Tibial artery (tissue), 4 donors: Measurements from ENCODE around the gene PRRT2.

Experiments used
- DNase-seq, 2 donors: peaks; one replicate each; pipeline ENCODE4 v3.0.0-alpha.2; 2019
- H3K27ac ChIP-seq, 2 donors: fragments of 200-600 bp; sonication (generic) in 1 of 2; 1 replicate in 1 of 2; 2 replicates in 1 of 2; pipeline ENCODE4 v1.5.1; 2018 to 2019; ENCODE audit warnings: mild to moderate bottlenecking in 1 of 2
- H3K27me3 ChIP-seq, 2 donors: fragments of 200-600 bp; sonication (generic) in 1 of 2; one replicate each; pipeline versions ENCODE4 v1.5.1 to v1.6.0; 2016 to 2019
- H3K36me3 ChIP-seq, 3 donors: fragments of 200-600 bp; sonication (generic) in 2 of 3; one replicate each; pipeline ENCODE4 v1.5.1; 2016 to 2019; ENCODE audit warnings: mild to moderate bottlenecking in 2 of 3
- H3K4me1 ChIP-seq, 4 donors: fragments of 200-600 bp; sonication (generic) in 2 of 4; 1 replicate in 3 of 4; 2 replicates in 1 of 4; pipeline ENCODE4 v1.5.1; 2016 to 2019
- H3K4me3 ChIP-seq, 2 donors: fragments of 200-600 bp; sonication (generic) in 1 of 2; 1 replicate in 1 of 2; 2 replicates in 1 of 2; pipeline ENCODE4 v1.5.1; 2018 to 2019; ENCODE audit warnings: mild to moderate bottlenecking in 2 of 2
- H3K9me3 ChIP-seq, 3 donors: fragments of 200-600 bp; sonication (generic) in 1 of 3; one replicate each; pipeline ENCODE4 v1.5.1; 2016 to 2019
- CTCF ChIP-seq, 2 experiments: fragments of 200-600 bp in 1 of 2; fragments of 450-650 bp in 1 of 2; IDR thresholded peaks; one replicate each; pipeline ENCODE4 v1.5.1; 2017 to 2019; ENCODE audit warnings: antibody characterized with exemption in 2 of 2, mild to moderate bottlenecking in 1 of 2, moderate library complexity in 1 of 2
- intact Hi-C: fragments of 100-400 bp; cut with DNase I; formaldehyde crosslinking; loops from one replicate; pipeline ENCODE4 v1.15.0; 2023; ENCODE audit warnings: low total_unique reads

The PRRT2 gene

GRCh38 chr16:29809850-29810698 is 1.9 kb upstream of the PRRT2 start:
- no peak for TF ChIP-seq CTCF (IDR thresholded peaks at IDR 0.05)
- peak overlapping the region; percentile 90 to 97 for H3K27ac ChIP-seq
- intact Hi-C loops, result loop anchor here (10.0 kb wide), 1 partner anchor 185 kb away; the partner anchor contains the start of genes HIRIP3 and INO80E
- peaks cover 18 to 71% (median 59%) of the 10 kb centered on the region in 4 donors for H3K4me1 ChIP-seq
- no peaks in the 10 kb centered on the region for H3K27me3 ChIP-seq
- no peak for DNase-seq
- peak overlapping the region; percentile 0 to 73 for H3K4me3 ChIP-seq
- H3K9me3 ChIP-seq, result no peaks in the 10 kb centered on the region
- H3K36me3 ChIP-seq, result peaks cover 11 to 21% (median 13%) of the 10 kb centered on the region in 3 donors

GRCh38 chr16:29810699-29811169 is 1.3 kb upstream of the PRRT2 start:
- no peak for TF ChIP-seq CTCF (IDR thresholded peaks at IDR 0.05)
- Histone ChIP-seq H3K4me3 (peak overlapping the region; percentile 79 to 86), H3K4me1 (peaks cover 18 to 74% (median 62%) of the 10 kb centered on the region in 4 donors), H3K27ac (peak overlapping the region; percentile 90 to 97), H3K9me3 (no peaks in the 10 kb centered on the region), H3K27me3 (no peaks in the 10 kb centered on the region), H3K36me3 (peaks cover 11 to 21% (median 13%) of the 10 kb centered on the region in 3 donors)
- DNase-seq, result peak in 1 of 2 donors; percentile 71
- intact Hi-C loops, result loop anchor here (10.0 kb wide), 1 partner anchor 184 kb away; the partner anchor contains the start of genes HIRIP3 and INO80E

DNA sequence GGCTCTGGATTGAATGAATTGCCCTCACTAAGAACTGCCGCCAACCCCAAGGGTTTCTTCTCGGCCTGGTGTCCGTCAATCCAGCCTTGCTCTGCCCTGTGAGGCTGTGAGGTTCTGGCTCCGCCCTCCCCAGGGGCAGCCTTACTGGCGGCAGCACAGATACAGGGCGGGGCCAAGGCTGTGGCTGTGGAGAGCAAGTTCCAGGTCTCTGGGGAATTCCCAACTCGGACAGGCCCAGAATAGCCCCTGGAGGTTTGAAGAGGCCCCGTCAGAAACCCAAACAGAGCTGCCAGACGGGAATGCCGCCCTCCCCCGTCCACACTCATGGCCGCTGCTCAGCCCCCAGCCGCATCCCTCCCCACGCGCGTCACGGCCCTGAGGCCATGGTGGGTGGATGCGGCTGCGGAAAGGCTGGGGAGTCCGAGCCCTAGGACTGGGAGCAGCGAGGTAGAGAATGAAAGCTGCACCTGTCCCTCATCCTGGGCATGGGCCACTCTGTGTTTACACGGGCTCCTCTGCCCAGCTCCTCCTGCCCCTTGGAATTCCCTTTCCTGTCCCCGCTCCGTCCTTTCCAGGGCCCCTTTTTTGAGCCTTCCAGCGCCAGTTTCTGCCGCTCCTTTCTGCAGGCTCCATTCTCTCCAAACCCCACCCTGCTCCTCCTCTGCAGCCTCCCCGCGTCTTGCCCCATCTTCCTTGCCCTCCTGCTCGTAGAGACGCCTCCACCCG is 660 bp upstream of the PRRT2 start:
- Histone ChIP-seq H3K4me1 (peaks cover 18 to 74% (median 62%) of the 10 kb centered on the region in 4 donors), H3K36me3 (peaks cover 11 to 21% (median 13%) of the 10 kb centered on the region in 3 donors), H3K9me3 (no peaks in the 10 kb centered on the region), H3K27ac (peak overlapping the region; percentile 90 to 97), H3K27me3 (no peaks in the 10 kb centered on the region), H3K4me3 (peak overlapping the region; percentile 79 to 86)
- DNase-seq, result peak; percentile 99 to 100
- TF ChIP-seq CTCF (IDR thresholded peaks at IDR 0.05), result no peak
- intact Hi-C loops, result loop anchor here (10.0 kb wide), 1 partner anchor 183 kb away; the partner anchor contains the start of genes HIRIP3 and INO80E

- peak overlapping the region; percentile 90 to 97 for H3K27ac ChIP-seq
- H3K27me3 ChIP-seq, result no peaks in the 10 kb centered on the region
- intact Hi-C loops, result loop anchor here (10.0 kb wide), 1 partner anchor 182 kb away; the partner anchor contains the start of genes HIRIP3 and INO80E
- H3K36me3 ChIP-seq, result peaks cover 11 to 27% (median 13%) of the 10 kb centered on the region in 3 donors
- H3K4me1 ChIP-seq, result peaks cover 18 to 77% (median 68%) of the 10 kb centered on the region in 4 donors
- no peak for DNase-seq
- H3K4me3 ChIP-seq, result peak overlapping the region; percentile 79 to 86
- no peak for TF ChIP-seq CTCF (IDR thresholded peaks at IDR 0.05)
- no peaks in the 10 kb centered on the region for H3K9me3 ChIP-seq
These were observed 1.0 kb downstream of the PRRT2 start for GRCh38 chr16:29812754-29813643.
